H1 (cell line): ENCODE data around the gene IL19. TPM values are rescaled to one million over a fixed set of nuclear protein-coding genes. Genes with fewer than 3 reads are reported as not detected.

Source experiments
- BACH1 ChIP-seq: IDR thresholded peaks from 2 replicates; pipeline ENCODE4 v1.6.1; 2012; ENCODE audit warnings: low read length, improper control_type of control experiment
- CBX8 ChIP-seq: fragments of 300-800, 300-1000 bp; sonication (generic); IDR thresholded peaks from 2 replicates; pipeline ENCODE4 v1.7.1; 2016; ENCODE audit warnings: low read depth, low read length, borderline replicate concordance
- CHD1 ChIP-seq: IDR thresholded peaks from 2 replicates; pipeline ENCODE4 v1.6.1; 2012; ENCODE audit warnings: low read depth, low read length, improper control_type of control experiment
- TAF7 ChIP-seq: optimal IDR thresholded peaks from 2 replicates; pipeline ENCODE3; 2011; ENCODE audit warnings: low read depth, mild to moderate bottlenecking, inconsistent platforms, low read length, moderate library complexity, borderline replicate concordance
- USF2 ChIP-seq: IDR thresholded peaks from 2 replicates; pipeline ENCODE4 v1.6.1; 2011; ENCODE audit warnings: low read length, improper control_type of control experiment
- YY1 ChIP-seq: IDR thresholded peaks from 2 replicates; pipeline ENCODE4 v1.6.1; 2011; ENCODE audit warnings: low read depth, mild to moderate bottlenecking, low read length
- polyA plus RNA-seq, 7 experiments: library from polyadenylated mRNA; depleted of rRNA in 3 of 7; stranded (reverse) in 5 of 7; unstranded in 2 of 7; fragments of >200 nt in 5 of 7; fragments of 200-250 nt in 2 of 7; gene quantifications; 1 replicate in 5 of 7; 2 replicates in 1 of 7; 4 replicates in 1 of 7; pipeline versions ENCODE4 v1.2.1 to v1.2.3, GENCODE V29; 2011 to 2013; ENCODE audit warnings: missing spikeins in 2 of 7, mixed read lengths in 2 of 7
- total RNA-seq: library from RNA; stranded (reverse); fragmentation: NEBNext Ultra II Directional; extraction: Animal tissue kit (Norgen Biotek cat#: 25700); gene quantifications from 2 replicates; pipeline ENCODE4 v1.2.1, GENCODE V29; 2021

The IL19 gene
- total and polyA plus RNA-seq, 2 of the 8 experiments (the other 6 are each of a cell fraction or from before 2014, with no cell fraction given), result not detected

- no peak for TF ChIP-seq BACH1
- no peak for TF ChIP-seq CBX8
- no peak for TF ChIP-seq USF2
- no peak for TF ChIP-seq TAF7
- TF ChIP-seq YY1, result no peak
- no peak for TF ChIP-seq CHD1
- TF ChIP-seq, all 59 proteins: peak for 0
Measured at GRCh38 chr1:206832352-206832880, 61.8 kb downstream of the IL19 start (continued).
